Muscle of leg (tissue), 11 donors: ENCODE data around the gene PTTG1. TPM values are rescaled to one million over a fixed set of nuclear protein-coding genes. Genes with fewer than 3 reads are reported as not detected.
"Not testable (repeated sequence)": the region's sequence is repeated elsewhere in the genome, so short reads cannot be mapped to it uniquely, and the experiment has no call there.

Experiments
- DNase-seq: peaks from one replicate; pipeline ENCODE4 v3.0.0; 2013
- H3K27ac ChIP-seq: one replicate; pipeline ENCODE4 v1.5.1; 2013; ENCODE audit warnings: mild to moderate bottlenecking, low read length, control low read depth
- H3K27me3 ChIP-seq: one replicate; pipeline ENCODE4 v1.6.1; 2013; ENCODE audit warnings: low read length; ENCODE audit not compliant: control insufficient read depth, insufficient read depth
- H3K36me3 ChIP-seq: one replicate; pipeline ENCODE4 v1.6.1; 2013; ENCODE audit warnings: low read length; ENCODE audit not compliant: control insufficient read depth, insufficient read depth
- H3K4me1 ChIP-seq: one replicate; pipeline ENCODE4 v1.6.1; 2013; ENCODE audit warnings: low read length; ENCODE audit not compliant: control insufficient read depth, insufficient read depth
- H3K4me3 ChIP-seq: one replicate; pipeline ENCODE4 v1.5.1; 2013; ENCODE audit warnings: low read length, control low read depth
- H3K9me3 ChIP-seq: replicated peaks from 2 replicates; pipeline ENCODE4 v1.6.1; 2013; ENCODE audit warnings: low read depth, low read length; ENCODE audit not compliant: control insufficient read depth
- WGBS: methylation state at CpG from one replicate; pipeline ENCODE4 v1.1.5; 2013; ENCODE audit warnings: missing lambda C conversion rate; ENCODE audit not compliant: insufficient coverage; 5-methylcytosine and 5-hydroxymethylcytosine counted together
- polyA plus RNA-seq, 8 donors: library from polyadenylated mRNA; unstranded; fragments of 120-200 nt; gene quantifications; one replicate each; pipeline versions ENCODE4 v1.2.1 to v1.2.3, GENCODE V29; 2013; ENCODE audit warnings: inconsistent platforms in 1 of 8, low replicate concordance in 1 of 8; ENCODE audit not compliant: insufficient read length in 8 of 8, insufficient read depth in 1 of 8
- total RNA-seq: library from RNA; stranded (reverse); fragments of 120-200 nt; gene quantifications from one replicate; pipeline ENCODE4 v1.2.4, GENCODE V29; 2013

The PTTG1 gene
- total and polyA plus RNA-seq, 9 donors = 29.8 to 45.5 (median 39.4) TPM

GRCh38 chr5:160436661-160437060 is 15.0 kb downstream of the PTTG1 start:
- H3K27me3 ChIP-seq, DNase-seq, H3K4me1 ChIP-seq, H3K9me3 ChIP-seq, H3K4me3 ChIP-seq, H3K27ac ChIP-seq, H3K36me3 ChIP-seq: not testable (repeated sequence)
- WGBS = no CpG with 5 or more reads among the region's 6 CpGs

- no peaks in the 10 kb centered on the region for H3K36me3 ChIP-seq
- peaks cover 3% of the 10 kb centered on the region for H3K27me3 ChIP-seq
- no peak for DNase-seq
- no peak overlapping the region for H3K27ac ChIP-seq
- peaks cover 8% of the 10 kb centered on the region for H3K4me1 ChIP-seq
- no peaks in the 10 kb centered on the region for H3K9me3 ChIP-seq
- H3K4me3 ChIP-seq = no peak overlapping the region
Observed at GRCh38 chr5:160437271-160437670, 15.6 kb downstream of the PTTG1 start.

- H3K27me3 ChIP-seq = peaks cover 3% of the 10 kb centered on the region
- peak; percentile 62 for DNase-seq
- 12% methylated on average over 9 of the region's 18 CpGs for WGBS
- H3K36me3 ChIP-seq = no peaks in the 10 kb centered on the region
- no peak overlapping the region for H3K27ac ChIP-seq
- no peaks in the 10 kb centered on the region for H3K9me3 ChIP-seq
- H3K4me3 ChIP-seq = peak overlapping the region; percentile 45
- peaks cover 8% of the 10 kb centered on the region for H3K4me1 ChIP-seq
Observed at GRCh38 chr5:160438316-160439204, 16.9 kb downstream of the PTTG1 start.

- H3K36me3 ChIP-seq = no peaks in the 10 kb centered on the region
- DNase-seq = peak; percentile 85
- WGBS = no CpG with 5 or more reads among the region's 11 CpGs
- no peaks in the 10 kb centered on the region for H3K9me3 ChIP-seq
- H3K4me3 ChIP-seq = peak overlapping the region; percentile 45
- peaks cover 8% of the 10 kb centered on the region for H3K4me1 ChIP-seq
- H3K27me3 ChIP-seq = peaks cover 3% of the 10 kb centered on the region
- no peak overlapping the region for H3K27ac ChIP-seq
Observed at GRCh38 chr5:160439205-160439600, 17.5 kb downstream of the PTTG1 start.

GRCh38 chr5:160441311-160441781 is 19.7 kb downstream of the PTTG1 start:
- Histone ChIP-seq H3K27ac (no peak overlapping the region), H3K4me3 (no peak overlapping the region), H3K27me3 (no peaks in the 10 kb centered on the region), H3K36me3 (no peaks in the 10 kb centered on the region), H3K4me1 (peaks cover 8% of the 10 kb centered on the region), H3K9me3 (no peaks in the 10 kb centered on the region)
- WGBS = no CpG with 5 or more reads among the region's 1 CpG
- no peak for DNase-seq

GRCh38 chr5:160442824-160443431 is 21.3 kb downstream of the PTTG1 start:
- H3K36me3 ChIP-seq = no peaks in the 10 kb centered on the region
- DNase-seq = no peak
- H3K27ac ChIP-seq = no peak overlapping the region
- no peaks in the 10 kb centered on the region for H3K9me3 ChIP-seq
- H3K4me3 ChIP-seq = no peak overlapping the region
- WGBS = no CpG with 5 or more reads among the region's 4 CpGs
- H3K27me3 ChIP-seq = no peaks in the 10 kb centered on the region
- peaks cover 8% of the 10 kb centered on the region for H3K4me1 ChIP-seq

- no peaks in the 10 kb centered on the region for H3K36me3 ChIP-seq
- no peak for DNase-seq
- H3K9me3 ChIP-seq = no peaks in the 10 kb centered on the region
- no peak overlapping the region for H3K4me3 ChIP-seq
- H3K27me3 ChIP-seq = no peaks in the 10 kb centered on the region
- no peaks in the 10 kb centered on the region for H3K4me1 ChIP-seq
- H3K27ac ChIP-seq = no peak overlapping the region
- no CpG with 5 or more reads among the region's 1 CpG for WGBS
Observed at GRCh38 chr5:160444407-160444806, 22.8 kb downstream of the PTTG1 start.

- H3K27ac ChIP-seq = no peak overlapping the region
- WGBS = no CpG with 5 or more reads among the region's 1 CpG
Observed at GRCh38 chr5:160445132-160445531, 23.5 kb downstream of the PTTG1 start.

GRCh38 chr5:160445751-160446150 is 24.1 kb downstream of the PTTG1 start:
- H3K27ac ChIP-seq = no peak overlapping the region
- no peaks in the 10 kb centered on the region for H3K9me3 ChIP-seq
- no peaks in the 10 kb centered on the region for H3K4me1 ChIP-seq
- no peak for DNase-seq
- H3K4me3 ChIP-seq = no peak overlapping the region
- H3K36me3 ChIP-seq = no peaks in the 10 kb centered on the region
- no peaks in the 10 kb centered on the region for H3K27me3 ChIP-seq

More at GRCh38 chr5:160445132-160445531, 23.5 kb downstream of the PTTG1 start:
- no peak overlapping the region for H3K4me3 ChIP-seq
- no peaks in the 10 kb centered on the region for H3K9me3 ChIP-seq
- no peaks in the 10 kb centered on the region for H3K36me3 ChIP-seq
- no peaks in the 10 kb centered on the region for H3K4me1 ChIP-seq
- H3K27me3 ChIP-seq = no peaks in the 10 kb centered on the region
- DNase-seq = no peak

GRCh38 chr5:160448886-160449285 is 27.2 kb downstream of the PTTG1 start:
- WGBS = no CpG with 5 or more reads among the region's 1 CpG
- Histone ChIP-seq H3K4me1 (no peaks in the 10 kb centered on the region), H3K36me3 (no peaks in the 10 kb centered on the region), H3K4me3 (no peak overlapping the region), H3K9me3 (no peaks in the 10 kb centered on the region), H3K27me3 (no peaks in the 10 kb centered on the region), H3K27ac (no peak overlapping the region)
- no peak for DNase-seq
